GM10248 (cell line): ENCODE results near the gene FAM3C.

Experiments
- CTCF ChIA-PET: fragments of 300-600 bp; sonication (Branson Sonifier 250); formaldehyde crosslinking; extraction: SDS; loops from one replicate; lab custom pipeline; 2021; ENCODE audit warnings: antibody characterized with exemption; lab: Yijun Ruan, JAX
- POLR2A ChIA-PET: fragments of 350-650 bp; sonication (Branson Sonifier 250); formaldehyde crosslinking; extraction: SDS; loops from one replicate; lab custom pipeline; 2020; ENCODE audit warnings: antibody characterized with exemption; lab: Yijun Ruan, JAX
- DNase-seq: peaks from one replicate; pipeline ENCODE4 v3.0.0; 2012; ENCODE audit errors: extremely low spot score
- CTCF ChIP-seq: IDR thresholded peaks from 2 replicates; pipeline ENCODE4 v1.5.1; 2012; ENCODE audit warnings: mild to moderate bottlenecking, low read depth; ENCODE audit errors: extremely low read depth, missing control alignments, control extremely low read depth

Gene FAM3C

GRCh38 chr7:121410829-121411596, 14.9 kb upstream of the FAM3C start:
- CTCF ChIA-PET = interaction anchor here (0.7 to 1.6 kb wide), 5 partner anchors 9 to 27 kb away, joined by 3 to 7 read pairs (median 3); partner anchors contain the start of gene FAM3C

DNA sequence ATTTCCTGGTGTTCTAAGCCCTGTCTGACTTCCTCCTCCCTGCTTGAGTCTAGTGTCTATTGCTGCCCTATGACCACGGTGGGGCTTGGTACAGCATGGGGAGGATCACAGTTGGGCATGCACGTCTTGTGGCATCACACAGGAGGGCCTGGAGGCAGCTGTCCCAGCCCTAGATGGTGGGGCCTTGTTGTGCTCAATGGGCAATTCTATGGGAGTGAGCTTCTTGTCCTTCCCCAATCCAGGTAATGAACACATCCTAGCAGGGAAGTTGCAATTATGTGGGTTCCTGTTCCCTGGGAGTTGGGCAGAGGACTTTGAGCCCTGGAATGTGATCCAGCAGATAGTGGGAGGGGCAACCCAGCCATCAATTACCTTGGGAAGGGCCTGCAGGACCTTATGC, 10.8 kb upstream of the FAM3C start:
- no peak for DNase-seq
- CTCF ChIA-PET = interaction anchor here (1.8 to 5.6 kb wide), 2 partner anchors 11 to 40 kb away, joined by 8 to 56 read pairs; partner anchors contain the start of gene FAM3C
- POLR2A ChIA-PET = no interaction called here
- no peak for TF ChIP-seq CTCF

More at GRCh38 chr7:121410829-121411596, 14.9 kb upstream of the FAM3C start:
- POLR2A ChIA-PET = no interaction called here
- no peak for TF ChIP-seq CTCF
- no peak for DNase-seq

DNA sequence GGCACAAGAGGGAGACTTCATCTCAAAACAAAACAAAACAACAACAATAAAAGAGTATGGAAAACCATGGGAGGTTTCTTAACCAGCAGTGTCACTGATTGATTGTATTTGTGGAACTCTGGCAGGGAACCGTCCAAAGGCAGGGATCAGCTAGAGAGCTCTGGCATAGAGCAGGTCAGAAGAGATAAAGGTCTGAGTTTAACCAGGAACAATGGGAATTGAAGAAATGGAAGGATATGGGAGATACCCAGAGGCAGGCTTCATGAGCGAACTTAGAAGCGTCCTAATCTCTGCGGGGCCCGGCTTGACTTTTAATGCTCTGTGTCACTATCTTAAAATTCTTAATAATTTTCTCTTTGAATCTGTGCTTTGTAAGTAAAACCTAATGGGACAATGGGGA, 10.4 kb upstream of the FAM3C start:
- TF ChIP-seq CTCF = no peak
- ChIA-PET POLR2A (no interaction called here), CTCF (interaction anchor here (1.0 to 5.6 kb wide), 3 partner anchors 10 to 54 kb away, joined by 3 to 56 read pairs (median 5); partner anchors contain the start of gene FAM3C)
- no peak for DNase-seq

DNA sequence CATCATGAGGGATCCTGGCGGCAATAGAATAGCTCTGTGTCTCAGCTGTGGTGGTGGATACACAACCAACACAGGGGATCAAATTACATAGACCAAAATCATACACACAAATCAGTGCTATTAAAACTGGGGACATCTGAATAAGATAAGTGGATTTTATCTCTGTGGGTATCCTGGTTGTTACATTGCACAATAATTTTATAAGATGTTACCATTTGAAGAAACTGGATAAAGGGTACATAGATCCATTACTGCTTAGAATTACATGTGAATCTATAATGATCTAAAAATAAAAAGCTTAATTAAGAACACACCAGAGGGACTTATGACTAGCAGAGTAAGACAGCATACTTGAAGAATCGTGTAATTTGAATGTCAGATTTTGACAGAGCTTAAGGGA, 8.2 kb upstream of the FAM3C start:
- ChIA-PET CTCF (interaction anchor here (0.7 to 1.0 kb wide), 3 partner anchors 8 to 145 kb away, joined by 3 read pairs; partner anchors contain the start of gene FAM3C), POLR2A (no interaction called here)
- no peak for TF ChIP-seq CTCF
- no peak for DNase-seq

DNA sequence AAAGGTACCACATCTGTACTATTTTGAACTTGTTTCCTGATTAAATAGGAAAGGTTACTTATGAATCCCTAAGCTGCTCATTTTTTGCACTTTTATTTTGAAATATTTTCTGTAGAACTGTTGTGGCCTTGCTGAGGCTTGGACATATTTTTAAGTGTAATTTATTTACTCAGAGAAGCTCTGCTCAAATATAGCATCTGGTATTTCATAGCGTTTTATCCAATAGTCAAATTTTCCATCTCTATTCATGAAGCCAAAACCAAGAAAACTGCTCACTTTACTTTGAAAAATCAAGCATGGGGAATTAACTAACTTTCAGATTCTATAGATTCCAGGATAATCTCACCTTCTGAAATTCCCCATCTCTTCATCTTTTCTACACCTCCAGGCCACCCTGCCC, 6.6 kb upstream of the FAM3C start:
- TF ChIP-seq CTCF = no peak
- CTCF ChIA-PET = interaction anchor here (1.2 kb wide), 1 partner anchor 10 kb away, joined by 4 read pairs; no protein-coding TSS in a partner anchor
- DNase-seq = no peak
- POLR2A ChIA-PET = no interaction called here

GRCh38 chr7:121401896-121402295, 5.8 kb upstream of the FAM3C start:
- POLR2A ChIA-PET = no interaction called here
- CTCF ChIA-PET = no interaction called here
- TF ChIP-seq CTCF = no peak
- DNase-seq = no peak
